GM12878 (cell line): ENCODE data around the gene KCTD19. TPM values are rescaled to one million over a fixed set of nuclear protein-coding genes. Genes with fewer than 3 reads are reported as not detected.

ENCODE experiments used
- ATAC-seq: fragments of 200-7000 bp; cut with Tn5 transposase; 3 replicates; pipeline ENCODE4 v1.9.1; 2020; ENCODE audit warnings: mild to moderate bottlenecking, moderate library complexity
- BruUV-seq: library from RNA; stranded (reverse); fragments of 400-500 nt; replicated peaks from 2 replicates; lab custom pipeline; 2021; lab: Mats Ljungman, UMichigan
- CTCF ChIA-PET: fragments of 300-600 bp; sonication (Branson Sonifier 250); formaldehyde crosslinking; extraction: SDS; loops from one replicate; lab custom pipeline; 2021; ENCODE audit warnings: inconsistent platforms; lab: Yijun Ruan, JAX
- POLR2A ChIA-PET: fragments of 350-600 bp; formaldehyde crosslinking; extraction: SDS; loops from one replicate; lab custom pipeline; 2021; ENCODE audit warnings: inconsistent platforms; lab: Charles Lee
- RAD21 ChIA-PET: fragments of 300-600 bp; sonication (Branson Sonifier 250); formaldehyde crosslinking; loops from one replicate; lab custom pipeline; 2023; ENCODE audit warnings: antibody characterized with exemption; ENCODE audit not compliant: unreplicated experiment; lab: Charles Lee
- SMC1A ChIA-PET: fragments of 300-600 bp; sonication (Branson Sonifier 250); formaldehyde crosslinking; loops from one replicate; lab custom pipeline; 2023; ENCODE audit not compliant: unreplicated experiment, uncharacterized antibody; lab: Charles Lee
- DNase-seq: peaks from one replicate; pipeline ENCODE4 v3.0.0-alpha.2; 2011; ENCODE audit warnings: low read depth, low spot score
- FAIRE-seq: peaks from 3 replicates; lab custom pipeline; 2011; peaks lifted over from hg19 to GRCh38; lab: Jason Lieb, UNC
- H2AFZ ChIP-seq: 2 replicates; pipeline ENCODE4 v1.6.0; 2011; ENCODE audit warnings: low read depth, low read length, control low read depth; ENCODE audit not compliant: control insufficient read depth
- H3K27ac ChIP-seq: 2 replicates; pipeline ENCODE4 v1.5.1; 2011; ENCODE audit warnings: control low read depth; ENCODE audit not compliant: control insufficient read depth, insufficient read depth
- H3K27me3 ChIP-seq, 2 experiments: replicated peaks in 1 of 2; 2 replicates each; pipeline versions ENCODE4 v1.6.0 to v1.6.1; 2011; ENCODE audit warnings: low read length in 1 of 2; ENCODE audit not compliant: control insufficient read depth in 2 of 2, insufficient read depth in 2 of 2
- H3K36me3 ChIP-seq, 2 experiments: 2 replicates each; pipeline ENCODE4 v1.5.1; 2011; ENCODE audit warnings: low read length in 1 of 2; ENCODE audit not compliant: control insufficient read depth in 2 of 2, insufficient read depth in 2 of 2
- H3K4me1 ChIP-seq: 2 replicates; pipeline ENCODE4 v1.6.1; 2011; ENCODE audit warnings: mild to moderate bottlenecking, low read length, moderate library complexity, mixed read lengths; ENCODE audit not compliant: control insufficient read depth, insufficient read depth
- H3K4me2 ChIP-seq: 2 replicates; pipeline ENCODE4 v1.6.0; 2011; ENCODE audit warnings: control low read depth; ENCODE audit not compliant: control insufficient read depth, insufficient read depth
- H3K4me3 ChIP-seq: fragments of 200-600 bp; sonication (generic); 2 replicates; pipeline ENCODE4 v1.5.1; 2016
- H3K79me2 ChIP-seq: 2 replicates; pipeline ENCODE4 v1.6.0; 2011; ENCODE audit warnings: low read length; ENCODE audit not compliant: control insufficient read depth, insufficient read depth
- H3K9ac ChIP-seq: 2 replicates; pipeline ENCODE4 v1.8.0; 2011; ENCODE audit warnings: low read length, control low read depth, mixed read lengths; ENCODE audit not compliant: control insufficient read depth, insufficient read depth
- H3K9me3 ChIP-seq: replicated peaks from 3 replicates; pipeline ENCODE4 v1.5.1; 2011; ENCODE audit warnings: mild to moderate bottlenecking, low read length; ENCODE audit not compliant: control insufficient read depth, insufficient read depth
- H4K20me1 ChIP-seq: 2 replicates; pipeline ENCODE4 v1.6.0; 2011; ENCODE audit not compliant: control insufficient read depth, insufficient read depth
- TCF7 ChIP-seq: IDR thresholded peaks from 2 replicates; pipeline ENCODE4 v1.6.1; 2014; ENCODE audit warnings: antibody characterized with exemption, borderline replicate concordance
- WGBS: methylation state at CpG from one replicate; pipeline ENCODE4 v1.1.6; 2016; ENCODE audit warnings: low lambda C conversion rate; ENCODE audit not compliant: insufficient replicate concordance, insufficient coverage; ENCODE audit errors: missing lambda C conversion rate; 5-methylcytosine and 5-hydroxymethylcytosine counted together
- in situ Hi-C: fragments of 300-500 bp; cut with MboI; formaldehyde crosslinking; loops from 9 replicates; pipeline ENCODE4 v1.14.3; 2018; ENCODE audit warnings: mixed read lengths
- intact Hi-C: fragments of 100-400 bp; cut with micrococcal nuclease; formaldehyde crosslinking; loops from one replicate; pipeline ENCODE4 v1.14.2; 2022; ENCODE audit not compliant: unreplicated experiment
- polyA plus RNA-seq, 11 experiments: library from polyadenylated mRNA; depleted of rRNA in 4 of 11; unstranded in 6 of 11; stranded (reverse) in 5 of 11; fragments of >200 nt; fragmentation: Nextera tagmentation in 4 of 11; fragmentation: Illumina TruSeq in 1 of 11; extraction: Ambion mirVana in 4 of 11; extraction: Trizol in 1 of 11; gene quantifications; 1 replicate in 1 of 11; 2 replicates in 10 of 11; pipeline versions ENCODE4 v1.2.1 to v1.2.3, GENCODE V29; 2011 to 2016; ENCODE audit warnings: inconsistent platforms in 2 of 11, missing spikeins in 2 of 11, low read depth in 1 of 11
- total RNA-seq, 4 experiments: library from RNA; depleted of rRNA in 3 of 4; stranded (reverse); fragments of >200 nt in 3 of 4; fragmentation: Illumina TruSeq in 1 of 4; extraction: Trizol in 1 of 4; gene quantifications; 2 replicates each; pipeline versions ENCODE4 v1.2.1 to v1.2.3, GENCODE V29; 2013 to 2021
- TF ChIP-seq, protein P1 (sequence below): fragments of 150-350 bp; IDR thresholded peaks from 2 replicates; pipeline ENCODE4 v1.6.1; 2016; ENCODE audit warnings: low read depth, low read length

Gene KCTD19
- total and polyA plus RNA-seq, 10 of the 15 experiments (the other 5 are each of a cell fraction or from before 2014, with no cell fraction given) = 1.6 to 8.9 (median 3.9) TPM

DNA sequence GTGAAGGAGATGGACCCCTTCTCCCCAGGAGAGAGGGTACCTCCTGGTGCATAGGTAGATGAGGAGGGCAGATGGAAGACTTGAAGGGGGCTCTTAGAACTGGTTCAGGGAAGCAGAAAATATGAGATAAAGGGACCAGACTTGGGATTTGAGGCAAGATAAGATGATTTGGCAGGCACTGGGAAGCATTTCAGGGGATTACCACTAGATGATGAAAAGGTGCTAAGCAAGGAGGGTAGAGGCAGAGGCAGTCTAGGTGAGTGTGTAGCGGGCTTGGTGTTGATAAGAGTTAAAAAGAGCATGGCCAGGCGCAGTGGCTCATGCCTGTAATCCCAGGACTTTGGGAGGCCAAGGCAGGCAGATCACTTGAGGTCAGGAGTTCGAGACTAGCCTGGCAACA, 63.3 kb downstream of the KCTD19 start:
- no peaks in the 10 kb centered on the region for H3K4me1 ChIP-seq
- no peak overlapping the region for H2AFZ ChIP-seq
- H3K36me3 ChIP-seq = no peaks in the 10 kb centered on the region
- BruUV-seq = no TSS peak
- H3K27me3 ChIP-seq = no peaks in the 10 kb centered on the region
- H3K9me3 ChIP-seq = no peaks in the 10 kb centered on the region
- H4K20me1 ChIP-seq = no peaks in the 10 kb centered on the region
- FAIRE-seq (no peak), ATAC-seq (no peak), DNase-seq (no peak)
- no peak overlapping the region for H3K4me2 ChIP-seq
- no peak overlapping the region for H3K27ac ChIP-seq
- intact Hi-C loops (no loop called here), in situ Hi-C loops (no loop called here)
- SMC1A ChIA-PET = interaction anchor here (1.3 kb wide), 1 partner anchor 76 kb away, joined by 7 read pairs; no protein-coding TSS in a partner anchor
- CTCF ChIA-PET = interaction anchor here (1.0 to 1.5 kb wide), 4 partner anchors 17 to 202 kb away, joined by 3 to 5 read pairs (median 4); no protein-coding TSS in a partner anchor
- WGBS = 35% methylated on average over 3 of the region's 3 CpGs
- no peak overlapping the region for H3K9ac ChIP-seq
- RAD21 ChIA-PET = no interaction called here
- TF ChIP-seq, protein P1, sequence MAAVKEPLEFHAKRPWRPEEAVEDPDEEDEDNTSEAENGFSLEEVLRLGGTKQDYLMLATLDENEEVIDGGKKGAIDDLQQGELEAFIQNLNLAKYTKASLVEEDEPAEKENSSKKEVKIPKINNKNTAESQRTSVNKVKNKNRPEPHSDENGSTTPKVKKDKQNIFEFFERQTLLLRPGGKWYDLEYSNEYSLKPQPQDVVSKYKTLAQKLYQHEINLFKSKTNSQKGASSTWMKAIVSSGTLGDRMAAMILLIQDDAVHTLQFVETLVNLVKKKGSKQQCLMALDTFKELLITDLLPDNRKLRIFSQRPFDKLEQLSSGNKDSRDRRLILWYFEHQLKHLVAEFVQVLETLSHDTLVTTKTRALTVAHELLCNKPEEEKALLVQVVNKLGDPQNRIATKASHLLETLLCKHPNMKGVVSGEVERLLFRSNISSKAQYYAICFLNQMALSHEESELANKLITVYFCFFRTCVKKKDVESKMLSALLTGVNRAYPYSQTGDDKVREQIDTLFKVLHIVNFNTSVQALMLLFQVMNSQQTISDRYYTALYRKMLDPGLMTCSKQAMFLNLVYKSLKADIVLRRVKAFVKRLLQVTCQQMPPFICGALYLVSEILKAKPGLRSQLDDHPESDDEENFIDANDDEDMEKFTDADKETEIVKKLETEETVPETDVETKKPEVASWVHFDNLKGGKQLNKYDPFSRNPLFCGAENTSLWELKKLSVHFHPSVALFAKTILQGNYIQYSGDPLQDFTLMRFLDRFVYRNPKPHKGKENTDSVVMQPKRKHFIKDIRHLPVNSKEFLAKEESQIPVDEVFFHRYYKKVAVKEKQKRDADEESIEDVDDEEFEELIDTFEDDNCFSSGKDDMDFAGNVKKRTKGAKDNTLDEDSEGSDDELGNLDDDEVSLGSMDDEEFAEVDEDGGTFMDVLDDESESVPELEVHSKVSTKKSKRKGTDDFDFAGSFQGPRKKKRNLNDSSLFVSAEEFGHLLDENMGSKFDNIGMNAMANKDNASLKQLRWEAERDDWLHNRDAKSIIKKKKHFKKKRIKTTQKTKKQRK = no peak
- TF ChIP-seq TCF7 = no peak
- TF ChIP-seq, all 136 proteins: peak for 0
- H3K79me2 ChIP-seq = no peaks in the 10 kb centered on the region
- H3K4me3 ChIP-seq = no peak overlapping the region
- POLR2A ChIA-PET = no interaction called here
